ENCODE measurements around the gene NKAIN2.
"Not testable (repeated sequence)": the region's sequence is repeated elsewhere in the genome, so short reads cannot be mapped to it uniquely, and the experiment has no call there.

Gene NKAIN2

DNA sequence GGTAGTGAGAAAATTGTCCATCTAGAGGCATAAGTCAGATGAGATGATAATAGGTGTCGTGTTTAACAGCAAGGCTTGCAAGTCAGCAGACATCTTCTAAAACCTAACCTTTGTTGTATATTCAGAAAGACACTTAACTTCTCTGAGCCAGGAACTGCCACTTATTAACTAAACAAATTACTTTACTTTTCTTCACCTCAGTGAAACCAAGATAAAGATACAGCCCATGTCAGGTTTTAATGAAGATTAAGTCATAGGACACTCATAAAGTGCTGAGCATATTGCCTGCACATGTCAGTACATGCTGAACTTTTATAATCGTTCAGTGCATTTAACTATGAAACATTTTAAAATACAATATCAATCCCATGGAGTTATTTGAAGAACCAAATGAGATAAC lies 286.8 kb downstream of the NKAIN2 start:
- no peak for DNase-seq (ENCODE audit: low read depth in 2 of 2)

DNA sequence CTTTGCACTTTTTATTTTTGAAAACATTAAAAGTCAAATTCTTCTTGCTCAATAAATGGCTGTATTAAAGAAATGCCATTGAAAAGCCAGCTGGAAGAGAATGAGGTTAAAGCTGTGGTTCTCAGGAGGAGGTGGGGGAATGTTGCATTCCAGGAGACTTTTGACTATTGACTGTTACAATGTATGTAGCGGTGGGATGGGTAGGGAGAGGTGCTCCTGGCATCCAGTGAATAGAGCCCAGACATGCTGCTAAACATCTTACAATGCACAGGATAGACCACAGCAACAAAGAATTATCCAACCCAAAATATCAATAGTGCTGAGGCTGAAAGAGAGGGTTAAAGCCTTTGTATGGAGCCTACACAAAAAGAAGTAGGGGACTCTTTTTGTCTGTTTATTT lies 295.9 kb downstream of the NKAIN2 start:
- no peak for DNase-seq (ENCODE audit: low read depth in 2 of 2)

DNA sequence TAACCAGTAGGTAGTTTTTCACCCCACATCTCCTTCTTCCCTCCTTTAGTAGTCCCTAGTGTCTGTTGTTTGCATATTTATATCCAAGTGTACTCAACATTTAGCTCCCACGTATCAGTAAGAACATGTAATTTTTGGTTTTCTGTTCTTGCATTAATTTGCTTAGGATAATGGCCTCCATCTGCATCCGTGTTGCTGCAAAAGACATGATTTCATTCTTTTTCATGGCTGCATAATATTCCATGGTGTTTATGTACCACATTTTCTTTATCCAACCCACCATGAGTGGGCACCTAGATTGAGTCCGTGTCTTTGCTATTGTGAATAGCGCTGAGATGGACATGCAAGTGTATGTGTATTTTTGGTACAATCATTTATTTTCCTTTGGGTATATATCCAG lies 306.8 kb downstream of the NKAIN2 start:
- no peak for DNase-seq (ENCODE audit: low read depth in 2 of 2)

DNA sequence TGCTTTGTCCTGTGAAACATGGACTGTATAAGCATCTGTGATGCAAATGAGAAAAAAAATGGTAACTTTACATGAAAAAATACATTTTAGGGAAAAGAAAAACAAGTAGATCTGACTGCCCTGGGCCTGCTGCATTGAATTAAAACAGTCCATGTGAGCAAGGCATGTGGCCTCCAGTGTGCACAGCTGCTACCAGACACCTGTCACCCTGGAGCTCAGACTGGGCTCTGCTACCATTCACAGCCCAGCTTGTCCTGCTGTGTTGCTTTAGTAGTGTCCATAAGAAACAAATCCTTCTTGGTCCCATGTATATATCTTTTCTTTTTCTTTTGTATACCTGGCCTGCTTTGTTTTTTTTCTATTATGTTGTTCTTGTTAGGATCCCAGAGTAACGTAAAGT lies 315.9 kb downstream of the NKAIN2 start:
- no peak for DNase-seq (ENCODE audit: low read depth in 2 of 2)

DNA sequence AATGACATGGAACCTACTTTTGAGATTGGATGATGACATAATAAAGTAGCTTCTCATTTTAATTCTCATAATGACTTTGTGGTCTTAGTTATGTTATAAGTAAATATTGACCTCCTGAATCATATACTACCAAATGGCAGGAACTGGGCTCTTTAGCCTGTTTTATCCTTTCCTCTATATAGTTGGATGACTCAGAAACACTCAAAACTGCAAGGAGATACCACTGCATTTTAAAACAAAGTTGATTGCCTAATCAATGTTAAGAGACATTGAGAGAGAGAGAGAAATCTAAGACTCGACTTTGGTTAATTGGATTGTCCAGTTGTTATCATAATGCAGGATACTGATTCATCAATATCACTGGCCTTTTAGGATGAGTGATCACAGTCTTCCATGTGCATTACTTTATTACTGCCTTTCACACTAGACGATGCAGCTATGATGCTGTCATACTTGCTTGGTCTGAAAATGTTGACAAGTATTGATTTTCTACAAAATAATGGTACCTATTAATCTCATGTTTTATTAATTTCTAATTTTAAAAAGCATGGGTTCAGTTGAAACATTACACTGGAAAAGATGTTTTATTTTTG lies 320.0 kb downstream of the NKAIN2 start:
- no peak for DNase-seq (ENCODE audit: low read depth in 2 of 2)

DNA sequence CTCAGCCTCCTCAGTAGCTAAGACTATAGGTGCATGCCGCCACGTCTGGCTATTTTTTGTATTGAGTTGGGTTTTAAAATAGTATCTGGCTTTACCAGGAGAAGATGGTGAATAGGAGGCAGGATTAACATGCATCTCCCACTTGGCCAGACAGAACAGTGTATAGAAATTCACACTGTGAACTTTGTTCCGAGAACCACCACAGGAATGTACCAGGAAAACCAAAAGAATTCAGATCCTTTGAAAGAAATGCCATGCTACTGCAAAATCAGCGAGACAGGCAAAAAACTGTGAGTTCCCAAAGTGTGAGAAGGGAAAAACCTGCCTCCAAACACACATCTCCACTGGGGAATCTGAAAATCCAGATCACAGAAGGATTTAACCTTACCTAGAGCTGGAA lies 327.6 kb downstream of the NKAIN2 start:
- DNase-seq (ENCODE audit: low read depth in 2 of 2) = no peak

DNA sequence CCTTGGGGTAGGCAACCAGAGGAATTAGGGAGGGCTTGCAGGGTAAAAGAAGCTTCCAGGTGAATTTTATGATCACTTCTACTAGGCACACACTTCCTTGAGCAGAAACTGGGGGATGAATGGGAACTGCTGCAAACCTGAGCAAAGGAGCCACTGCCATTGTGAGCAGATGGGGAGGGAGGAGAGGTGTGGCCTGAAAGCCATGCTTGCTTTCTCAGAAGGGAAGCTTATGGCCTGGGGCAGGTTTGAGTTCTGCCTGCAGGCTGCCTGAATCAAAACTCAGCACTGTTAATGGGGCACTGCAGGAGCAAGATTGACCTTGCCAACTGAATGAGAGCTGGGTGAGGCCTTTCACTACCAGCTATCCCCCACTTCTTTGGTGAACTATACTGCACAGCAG lies 328.1 kb downstream of the NKAIN2 start:
- DNase-seq (ENCODE audit: low read depth in 2 of 2) = no peak

DNA sequence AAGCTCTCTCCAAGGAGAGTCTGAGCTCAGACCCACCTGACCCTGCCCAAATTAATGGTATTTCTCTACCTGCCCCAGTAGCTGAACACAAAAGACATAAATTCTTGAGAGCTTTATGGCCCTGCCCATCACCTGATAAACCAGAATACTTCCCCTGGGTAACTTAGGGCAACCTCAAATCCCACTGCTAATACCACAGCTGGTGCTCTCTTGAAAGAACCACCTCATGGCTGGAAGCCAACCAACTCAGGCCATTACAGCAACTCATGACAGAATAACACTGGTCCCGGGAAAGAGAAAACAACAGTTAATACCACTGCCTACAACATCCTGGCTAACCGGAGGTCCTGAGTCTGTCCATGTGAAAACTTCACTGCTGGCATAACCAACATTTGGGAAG lies 328.6 kb downstream of the NKAIN2 start:
- no peak for DNase-seq (ENCODE audit: low read depth in 2 of 2)

DNA sequence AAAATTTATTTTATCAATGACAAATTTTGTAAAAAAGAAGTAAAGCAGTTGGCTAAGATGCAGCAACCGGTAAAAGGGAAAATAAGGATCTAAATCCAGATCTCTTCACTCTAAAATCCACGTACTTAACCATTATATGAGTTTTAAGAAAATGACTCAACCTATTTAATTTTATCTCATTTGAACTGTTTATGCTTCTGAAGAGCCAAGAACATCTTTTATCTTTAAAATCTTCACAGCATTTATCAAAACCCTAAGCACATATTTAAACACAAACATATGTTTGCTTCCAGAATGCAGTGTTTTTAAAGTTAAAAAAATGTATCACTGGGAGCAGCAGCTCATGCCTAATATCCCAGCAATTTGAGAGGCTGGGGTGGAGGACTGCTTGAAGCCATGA lies 339.2 kb downstream of the NKAIN2 start:
- no peak for DNase-seq (ENCODE audit: low read depth in 2 of 2)

DNA sequence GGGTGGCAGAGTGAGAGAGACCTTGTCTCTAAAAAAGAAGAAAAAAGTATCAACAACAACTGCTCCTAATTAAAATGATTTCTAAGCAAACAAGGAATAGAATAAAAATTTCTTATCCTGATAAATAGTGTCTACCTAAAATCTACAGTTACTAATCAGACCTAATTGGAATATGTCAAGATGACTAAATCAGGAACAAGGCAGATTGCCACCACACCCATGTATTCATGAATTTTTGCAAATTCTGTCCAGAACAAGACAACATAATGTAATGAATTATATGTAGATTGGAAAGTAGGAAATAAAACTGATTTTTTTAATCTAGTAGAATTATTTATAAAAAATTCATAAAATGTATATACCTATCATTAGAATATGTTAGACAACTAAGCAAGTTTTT lies 339.8 kb downstream of the NKAIN2 start:
- DNase-seq (ENCODE audit: low read depth in 2 of 2) = no peak

DNA sequence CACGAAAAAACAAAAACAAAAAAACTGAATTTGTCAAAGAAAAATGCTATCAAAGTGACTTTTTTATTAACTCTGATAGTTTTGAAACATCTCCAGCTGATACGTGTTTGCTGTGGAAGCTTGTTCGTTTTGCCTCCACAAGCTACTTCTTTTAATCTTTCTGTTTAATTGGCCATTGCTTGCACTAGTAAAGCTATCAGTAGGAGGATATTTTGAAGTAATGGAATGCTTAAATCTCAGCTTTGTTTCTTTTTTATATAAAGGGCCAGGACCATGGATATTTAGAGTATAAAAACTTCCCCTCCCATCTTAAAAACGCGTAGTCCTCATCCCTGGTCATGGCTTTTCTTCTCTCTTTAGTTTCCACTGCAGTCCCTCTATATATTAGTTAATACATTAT lies 344.0 kb downstream of the NKAIN2 start:
- DNase-seq (ENCODE audit: low read depth in 2 of 2) = no peak

DNA sequence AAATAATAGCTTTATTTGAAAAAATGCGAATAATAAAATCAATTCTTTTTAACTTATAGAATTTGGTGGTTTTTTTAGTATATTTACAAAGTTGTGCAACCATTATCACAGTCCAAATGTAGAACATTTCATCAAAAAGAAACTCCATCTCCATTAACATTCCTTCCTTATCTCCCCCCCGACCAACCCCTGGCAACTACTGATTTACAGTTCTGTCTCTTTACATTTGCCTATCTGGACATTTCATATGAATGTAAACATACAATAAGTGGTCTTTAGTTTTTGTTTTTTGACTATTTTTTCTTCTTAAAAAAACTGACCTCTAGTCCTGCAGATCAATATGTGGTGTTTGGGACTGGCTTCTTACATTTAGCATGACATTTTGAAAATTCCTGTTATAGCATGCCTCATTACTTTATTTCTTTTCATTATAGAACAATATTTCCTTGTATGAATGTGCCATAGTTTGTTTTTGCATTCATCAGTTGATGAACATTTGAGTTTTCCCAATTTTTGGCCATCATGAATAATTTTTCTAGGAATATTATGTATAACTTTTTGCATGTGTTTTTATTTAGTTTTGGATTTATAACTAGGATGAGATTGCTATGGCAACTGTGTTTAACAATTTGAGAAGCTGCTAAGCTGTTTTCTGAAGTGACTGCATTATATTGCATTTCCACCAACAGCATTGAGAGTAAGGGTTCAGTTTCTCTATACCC lies 344.7 kb downstream of the NKAIN2 start:
- DNase-seq (ENCODE audit: low read depth in 2 of 2) = no peak

DNA sequence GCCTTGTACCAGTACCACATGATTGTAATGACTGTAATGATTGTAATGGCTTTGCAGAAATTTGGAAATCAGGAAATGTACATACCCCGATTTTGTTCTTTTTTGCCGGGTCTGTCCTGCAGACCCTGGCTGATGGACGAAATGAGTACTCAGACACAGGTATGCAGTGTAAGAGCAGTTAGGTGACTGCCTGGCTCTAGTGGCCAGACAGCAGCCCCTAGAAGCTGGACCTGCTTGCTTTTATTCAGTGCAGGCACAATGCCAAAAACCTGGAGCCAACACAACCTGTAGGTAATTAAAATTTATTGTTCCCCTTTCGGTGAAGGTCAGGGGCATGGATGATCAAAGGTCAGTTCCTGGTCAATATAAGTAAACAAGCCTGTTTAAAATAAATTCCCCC lies 346.0 kb downstream of the NKAIN2 start:
- no peak for DNase-seq (ENCODE audit: low read depth in 2 of 2)

DNA sequence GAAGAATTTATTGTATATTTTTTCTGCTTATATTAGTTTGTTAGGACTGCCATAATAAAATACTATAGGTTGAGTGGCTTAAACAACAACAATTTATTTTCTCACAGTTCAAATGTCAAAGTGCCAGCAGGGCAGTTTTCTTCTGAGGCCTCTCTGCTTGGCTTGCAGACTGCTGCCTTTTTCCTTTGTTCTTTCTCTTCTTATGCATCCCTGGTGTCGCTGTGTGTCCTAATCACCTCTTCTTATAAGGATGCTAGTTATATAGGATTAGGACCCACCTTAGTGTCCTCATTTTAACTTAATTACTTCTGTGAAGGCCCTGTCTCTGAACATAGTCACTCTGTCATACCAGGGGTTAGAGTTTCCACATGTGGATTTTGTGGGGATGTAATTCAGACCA lies 354.4 kb downstream of the NKAIN2 start:
- DNase-seq (ENCODE audit: low read depth in 2 of 2) = no peak

DNA sequence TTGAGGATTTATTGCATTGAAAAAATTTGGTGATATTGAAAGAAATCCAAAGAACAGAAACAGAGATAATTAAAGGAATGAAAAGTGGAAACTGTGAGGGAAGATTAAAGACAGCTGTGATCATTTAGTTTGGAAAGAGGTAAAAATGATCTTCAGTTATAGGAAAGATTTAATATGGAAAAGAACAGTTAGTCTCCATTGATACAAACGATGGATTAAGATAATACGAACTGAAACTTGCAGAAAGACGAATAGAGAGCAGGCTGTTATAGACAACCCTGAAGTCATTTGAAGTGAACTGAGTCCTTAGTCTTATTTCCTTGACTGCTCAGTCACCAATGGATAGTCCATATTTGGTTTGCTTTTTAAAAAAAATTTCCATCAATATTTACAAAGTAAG lies 360.0 kb downstream of the NKAIN2 start:
- no peak for DNase-seq (ENCODE audit: low read depth in 2 of 2)

DNA sequence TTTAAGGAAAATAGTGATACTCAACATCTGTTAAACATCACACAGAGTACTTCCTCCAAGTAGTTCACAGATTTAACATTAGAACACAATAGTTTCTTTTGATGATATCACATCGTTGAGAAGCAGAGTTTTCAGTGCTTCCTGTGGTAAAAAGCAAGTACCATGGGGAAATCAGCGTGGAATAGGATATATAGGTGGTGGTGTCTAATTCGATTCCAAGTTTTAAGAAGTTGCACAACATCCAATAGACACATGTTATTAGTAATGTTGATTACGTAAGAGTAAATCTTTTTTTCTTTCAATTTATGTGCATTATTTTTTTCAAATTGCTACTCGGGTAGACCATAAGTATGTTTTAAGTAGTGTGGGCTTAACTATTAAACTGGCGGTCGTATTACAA lies 360.7 kb downstream of the NKAIN2 start:
- DNase-seq (ENCODE audit: low read depth in 2 of 2) = no peak

DNA sequence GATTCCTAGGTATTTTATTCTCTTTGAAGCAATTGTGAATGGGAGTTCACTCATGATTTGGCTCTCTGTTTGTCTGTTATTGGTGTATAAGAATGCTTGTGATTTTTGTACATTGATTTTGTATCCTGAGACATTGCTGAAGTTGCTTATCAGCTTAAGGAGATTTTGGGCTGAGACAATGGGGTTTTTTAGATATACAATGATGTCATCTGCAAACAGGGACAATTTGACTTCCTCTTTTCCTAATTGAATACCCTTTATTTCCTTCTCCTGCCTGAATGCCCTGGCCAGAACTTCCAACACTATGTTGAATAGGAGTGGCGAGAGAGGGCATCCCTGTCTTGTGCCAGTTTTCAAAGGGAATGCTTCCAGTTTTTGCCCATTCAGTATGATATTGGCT lies 363.6 kb downstream of the NKAIN2 start:
- not testable (repeated sequence) for DNase-seq (ENCODE audit: low read depth in 2 of 2)

DNA sequence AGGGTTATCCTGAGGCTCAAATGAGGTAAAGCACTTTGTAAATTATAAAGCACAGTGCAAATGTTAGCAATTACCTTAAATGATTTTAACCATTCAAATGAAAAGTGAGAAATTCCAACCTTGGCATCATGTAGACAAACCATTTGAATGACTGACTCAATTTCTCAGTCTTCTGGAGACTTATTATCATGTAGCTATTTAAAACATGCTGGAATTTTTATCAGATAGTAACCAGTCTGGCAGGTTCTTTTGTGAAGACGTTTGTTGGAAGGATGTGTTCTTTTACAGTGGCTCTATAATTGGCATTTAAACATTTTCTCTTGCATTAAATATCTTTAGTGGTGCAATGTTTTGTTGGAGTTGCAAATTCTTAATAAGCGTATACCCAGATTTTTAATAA lies 386.6 kb downstream of the NKAIN2 start:
- no peak for DNase-seq (ENCODE audit: low read depth in 2 of 2)

DNA sequence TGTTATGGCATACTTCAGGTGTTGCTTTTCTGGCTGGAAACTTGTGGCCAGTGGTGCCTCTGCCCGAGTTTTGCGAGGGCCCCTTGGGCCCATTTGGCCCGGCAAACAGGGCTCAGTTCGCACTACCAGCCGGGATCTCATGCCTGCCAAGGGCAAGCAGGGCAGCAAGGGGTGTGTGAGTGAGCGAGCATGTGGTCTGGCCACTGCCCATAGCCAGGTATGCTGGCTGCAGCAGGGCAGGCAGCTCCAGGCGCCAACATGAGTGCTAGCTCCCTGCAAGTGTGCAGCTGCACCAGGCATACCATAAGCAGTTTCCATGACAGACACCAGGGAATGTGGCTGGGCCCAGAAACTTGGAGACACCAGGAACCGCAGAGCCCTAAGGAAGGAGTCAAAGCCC lies 389.5 kb downstream of the NKAIN2 start:
- DNase-seq (ENCODE audit: low read depth in 2 of 2) = no peak

DNA sequence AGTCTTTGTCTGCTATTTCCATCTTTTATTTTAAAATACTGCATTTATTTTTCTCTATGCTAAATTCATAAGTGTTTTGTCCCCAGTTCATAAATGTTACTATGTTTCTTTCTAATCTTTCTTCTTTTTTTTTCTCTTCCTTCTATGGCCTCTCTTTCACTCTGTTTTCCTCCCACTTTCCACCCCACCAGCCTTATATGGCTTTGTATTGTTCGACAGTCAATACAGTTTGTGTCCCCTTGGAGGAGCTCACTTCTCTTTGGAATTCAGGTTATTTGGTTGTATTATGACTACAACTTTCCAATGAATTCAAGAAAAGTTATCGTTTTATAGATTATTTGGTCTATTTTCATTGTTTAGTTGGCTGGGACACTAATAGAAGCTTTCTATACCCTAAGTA lies 393.5 kb downstream of the NKAIN2 start:
- DNase-seq (ENCODE audit: low read depth in 2 of 2) = no peak

DNA sequence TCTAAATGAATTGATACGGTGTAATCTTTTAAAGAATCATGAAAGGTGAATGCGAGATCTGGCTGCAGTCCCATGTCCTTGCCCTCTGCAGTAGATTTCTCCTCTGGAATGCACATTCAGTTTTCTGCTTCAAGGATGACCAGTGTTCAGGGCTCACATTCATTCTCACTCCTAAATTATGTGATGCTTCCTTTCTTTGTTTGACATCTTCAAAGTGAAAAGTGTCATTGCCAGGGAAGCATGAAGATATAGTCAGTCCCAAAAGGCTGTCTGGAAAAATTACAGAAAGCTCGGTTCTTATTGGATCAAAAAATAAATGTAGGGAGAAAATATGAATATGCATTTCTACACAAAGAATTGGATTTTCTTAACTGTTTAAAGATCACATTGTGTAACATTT lies 395.6 kb downstream of the NKAIN2 start:
- no peak for DNase-seq (ENCODE audit: low read depth in 2 of 2)

DNA sequence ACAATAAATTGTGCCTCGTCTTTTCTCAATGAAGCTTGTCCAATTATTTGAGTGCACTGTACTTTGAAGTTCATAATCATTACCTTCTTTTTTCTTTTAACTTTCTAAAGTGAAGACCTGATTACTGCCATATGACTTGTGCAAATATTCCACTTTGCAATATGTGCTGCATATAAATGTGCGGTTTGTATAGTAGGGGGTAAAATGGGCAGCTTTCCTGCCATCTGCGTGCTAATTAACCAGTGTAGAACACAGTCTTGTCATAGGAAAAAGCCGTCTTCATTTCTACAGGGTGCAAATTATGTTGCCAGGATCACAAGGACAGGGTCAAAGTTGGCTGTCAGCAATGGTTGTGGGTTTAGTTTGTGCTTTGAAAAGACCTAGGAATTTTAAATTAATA lies 397.0 kb downstream of the NKAIN2 start:
- no peak for DNase-seq (ENCODE audit: low read depth in 2 of 2)

DNA sequence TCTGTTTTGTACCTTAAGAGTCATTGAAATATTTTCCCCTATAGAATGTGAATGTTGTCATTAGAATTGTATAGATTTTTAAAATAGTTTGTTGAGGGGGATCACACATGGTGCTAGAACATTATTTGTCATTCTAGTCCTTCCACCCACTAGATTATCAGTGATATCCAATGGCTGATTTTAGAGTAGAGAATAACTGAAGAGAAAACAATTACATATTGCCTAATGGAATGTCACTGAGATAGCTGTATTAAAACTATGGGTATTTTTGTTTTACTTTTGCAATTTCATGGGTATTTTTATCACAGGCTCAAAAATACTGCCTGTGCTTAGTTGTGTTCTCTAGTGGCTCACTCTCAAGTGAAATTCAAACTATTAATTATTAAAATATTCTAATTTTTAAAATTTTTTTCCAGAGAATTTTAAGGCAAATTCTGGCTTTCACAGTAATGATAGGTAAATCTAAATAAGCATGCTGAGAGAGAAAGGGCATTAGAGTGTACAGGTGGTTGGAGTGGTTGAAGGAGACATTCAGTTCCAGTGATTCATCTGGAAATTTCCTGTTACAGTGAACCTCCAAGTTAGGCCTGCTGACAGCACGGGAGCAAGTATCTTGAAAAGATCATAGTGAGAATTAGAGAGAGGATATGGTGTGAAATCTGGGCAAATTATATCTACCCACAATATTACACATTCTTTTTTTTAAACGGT lies 399.6 kb downstream of the NKAIN2 start:
- DNase-seq (ENCODE audit: low read depth in 2 of 2) = no peak

DNA sequence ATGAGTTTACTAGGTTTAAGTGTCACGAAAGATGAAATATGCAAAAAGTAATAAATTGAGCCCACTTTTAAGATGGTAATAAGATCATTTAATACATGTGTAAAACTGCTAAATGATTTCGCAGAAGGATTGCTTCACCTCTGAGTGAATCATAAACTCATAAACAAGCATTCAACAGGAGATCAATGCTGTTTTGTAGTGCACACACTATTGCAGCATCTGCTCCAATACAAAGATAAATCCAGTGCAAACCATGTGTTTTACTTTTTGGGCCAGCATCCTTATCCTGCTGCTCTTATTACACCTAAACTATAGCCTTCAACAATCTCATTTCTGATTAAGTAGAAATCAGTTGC lies 400.1 kb downstream of the NKAIN2 start:
- no peak for DNase-seq (ENCODE audit: low read depth in 2 of 2)

Data from stimulated activated CD4-positive, alpha-beta T cell treated with anti-CD3 and anti-CD28 coated beads, Interleukin-4, amount 100 ng/mL, for 48 hours (primary cell).